Chondrocyte (in vitro differentiated cells): ENCODE results near the gene CDCA7. TPM values are rescaled to one million over a fixed set of nuclear protein-coding genes. Genes with fewer than 3 reads are reported as not detected.
"Not testable (repeated sequence)": the region's sequence is repeated elsewhere in the genome, so short reads cannot be mapped to it uniquely, and the experiment has no call there.

Source experiments
- DNase-seq: peaks from one replicate; pipeline ENCODE4 v3.0.0; 2021; ENCODE audit warnings: mixed read lengths, low spot score
- H3K27ac Mint-ChIP-seq: one replicate; pipeline ENCODE4 v1.8.0; 2021; ENCODE audit warnings: mild to moderate bottlenecking, moderate library complexity, mixed read lengths; ENCODE audit not compliant: unreplicated experiment
- H3K27me3 Mint-ChIP-seq: 2 replicates; pipeline ENCODE4 v1.8.0; 2021; ENCODE audit warnings: low read depth, mixed read lengths
- H3K36me3 Mint-ChIP-seq: 2 replicates; pipeline ENCODE4 v1.8.0; 2021; ENCODE audit warnings: low read depth, mixed read lengths
- H3K4me1 Mint-ChIP-seq: 2 replicates; pipeline ENCODE4 v1.8.0; 2021; ENCODE audit warnings: low read depth, mild to moderate bottlenecking, mixed read lengths
- H3K4me3 Mint-ChIP-seq: one replicate; pipeline ENCODE4 v1.8.0; 2021; ENCODE audit warnings: mild to moderate bottlenecking, moderate library complexity, mixed read lengths; ENCODE audit not compliant: unreplicated experiment
- H3K9me3 Mint-ChIP-seq: 2 replicates; pipeline ENCODE4 v1.8.0; 2021; ENCODE audit warnings: low read depth, mixed read lengths
- total RNA-seq: library from RNA; stranded (reverse); gene quantifications from 3 replicates; pipeline ENCODE4 v1.2.1, GENCODE V29; 2021
- TF ChIP-seq, protein P1 (sequence below): fragments of 200-600 bp; sonication (generic); IDR thresholded peaks from 2 replicates; pipeline ENCODE4 v1.5.0; 2021; ENCODE audit warnings: antibody characterized with exemption, mild to moderate bottlenecking, moderate library complexity

CDCA7 gene
- total RNA-seq, 1 donor from 2014 or later, result 5.4 TPM

DNA sequence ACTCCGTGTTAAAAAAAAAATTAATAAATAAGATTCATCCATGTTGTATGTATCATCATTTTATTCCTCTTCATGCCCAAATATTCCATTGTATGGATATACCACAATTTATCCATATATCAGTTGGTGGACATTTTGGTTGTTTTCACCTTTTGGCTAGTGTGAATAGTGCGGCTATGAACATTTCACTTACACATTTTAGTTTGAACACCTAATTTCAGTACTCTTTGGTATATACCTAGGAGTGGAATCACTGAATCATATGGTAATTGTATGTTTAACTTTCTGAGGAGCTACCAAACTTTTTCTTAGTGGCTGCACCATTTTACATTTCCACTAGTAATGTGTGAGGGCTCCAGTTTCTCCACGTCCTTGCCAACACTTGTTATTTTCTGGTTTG is 20.0 kb downstream of the CDCA7 start:
- Mint-ChIP-seq H3K36me3 (no peaks in the 10 kb centered on the region), H3K9me3 (no peaks in the 10 kb centered on the region), H3K4me1 (no peaks in the 10 kb centered on the region), H3K4me3 (no peak overlapping the region), H3K27ac (no peak overlapping the region), H3K27me3 (no peaks in the 10 kb centered on the region)
- DNase-seq, result no peak
- TF ChIP-seq, protein P1, sequence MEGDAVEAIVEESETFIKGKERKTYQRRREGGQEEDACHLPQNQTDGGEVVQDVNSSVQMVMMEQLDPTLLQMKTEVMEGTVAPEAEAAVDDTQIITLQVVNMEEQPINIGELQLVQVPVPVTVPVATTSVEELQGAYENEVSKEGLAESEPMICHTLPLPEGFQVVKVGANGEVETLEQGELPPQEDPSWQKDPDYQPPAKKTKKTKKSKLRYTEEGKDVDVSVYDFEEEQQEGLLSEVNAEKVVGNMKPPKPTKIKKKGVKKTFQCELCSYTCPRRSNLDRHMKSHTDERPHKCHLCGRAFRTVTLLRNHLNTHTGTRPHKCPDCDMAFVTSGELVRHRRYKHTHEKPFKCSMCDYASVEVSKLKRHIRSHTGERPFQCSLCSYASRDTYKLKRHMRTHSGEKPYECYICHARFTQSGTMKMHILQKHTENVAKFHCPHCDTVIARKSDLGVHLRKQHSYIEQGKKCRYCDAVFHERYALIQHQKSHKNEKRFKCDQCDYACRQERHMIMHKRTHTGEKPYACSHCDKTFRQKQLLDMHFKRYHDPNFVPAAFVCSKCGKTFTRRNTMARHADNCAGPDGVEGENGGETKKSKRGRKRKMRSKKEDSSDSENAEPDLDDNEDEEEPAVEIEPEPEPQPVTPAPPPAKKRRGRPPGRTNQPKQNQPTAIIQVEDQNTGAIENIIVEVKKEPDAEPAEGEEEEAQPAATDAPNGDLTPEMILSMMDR, result no peak

DNA sequence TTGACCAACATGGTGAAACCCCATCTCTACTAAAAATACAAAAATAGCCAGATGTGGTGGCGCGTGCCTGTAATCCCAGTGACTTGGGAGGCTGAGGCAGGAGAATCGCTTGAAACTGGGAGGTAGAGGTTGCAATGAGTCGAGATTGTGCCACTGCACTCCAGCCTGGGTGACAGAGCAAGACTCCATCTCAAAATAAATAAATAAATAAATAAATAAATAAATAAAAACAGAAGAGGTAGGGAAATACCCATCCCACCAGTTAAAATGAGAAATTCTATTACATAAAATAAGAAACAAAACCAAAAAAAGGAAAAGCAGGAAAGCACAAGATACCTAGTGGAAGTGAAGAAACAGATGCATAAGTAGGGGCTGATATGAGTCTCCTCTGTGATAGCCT is 30.9 kb downstream of the CDCA7 start:
- not testable (repeated sequence) for DNase-seq, H3K4me1 Mint-ChIP-seq, H3K9me3 Mint-ChIP-seq, H3K27ac Mint-ChIP-seq, H3K36me3 Mint-ChIP-seq, H3K4me3 Mint-ChIP-seq, H3K27me3 Mint-ChIP-seq

DNA sequence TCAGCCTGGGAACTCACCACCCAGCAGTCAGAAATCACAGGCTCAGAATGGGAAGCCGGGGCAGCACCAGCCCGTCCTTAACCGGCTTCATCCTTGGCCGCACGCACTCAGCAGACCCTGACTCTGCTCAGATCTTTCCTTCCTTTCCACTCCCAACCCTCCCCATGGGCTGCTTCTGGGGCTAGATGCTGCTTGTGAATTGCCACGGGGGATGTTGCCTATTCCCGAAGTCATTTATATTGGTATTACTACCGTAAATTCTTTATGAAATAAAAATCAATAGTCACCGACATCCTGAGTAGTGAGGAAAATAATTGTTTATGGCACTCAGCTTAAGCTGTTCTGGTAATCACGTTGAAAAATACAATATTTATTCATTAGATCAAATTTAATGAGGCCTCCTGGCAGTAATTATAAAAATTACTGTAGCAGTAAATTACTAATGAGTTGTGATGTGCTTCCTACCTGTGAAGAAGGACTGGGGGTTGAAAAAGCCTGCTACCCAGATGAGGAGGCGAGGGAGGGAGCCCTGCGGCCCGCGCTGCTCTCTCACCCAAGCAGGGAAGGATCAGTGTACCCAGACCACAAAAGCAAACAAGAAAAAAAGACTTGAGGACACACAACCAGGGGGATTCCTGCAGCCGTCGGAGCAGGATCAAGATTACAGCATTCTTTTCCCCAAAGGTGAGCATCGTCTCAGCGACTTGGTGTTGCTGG is 31.5 kb downstream of the CDCA7 start:
- Mint-ChIP-seq H3K4me3 (no peak overlapping the region), H3K27me3 (no peaks in the 10 kb centered on the region), H3K36me3 (no peaks in the 10 kb centered on the region), H3K27ac (no peak overlapping the region), H3K9me3 (peaks cover 3% of the 10 kb centered on the region), H3K4me1 (no peaks in the 10 kb centered on the region)
- TF ChIP-seq, protein P1, result no peak
- no peak for DNase-seq

DNA sequence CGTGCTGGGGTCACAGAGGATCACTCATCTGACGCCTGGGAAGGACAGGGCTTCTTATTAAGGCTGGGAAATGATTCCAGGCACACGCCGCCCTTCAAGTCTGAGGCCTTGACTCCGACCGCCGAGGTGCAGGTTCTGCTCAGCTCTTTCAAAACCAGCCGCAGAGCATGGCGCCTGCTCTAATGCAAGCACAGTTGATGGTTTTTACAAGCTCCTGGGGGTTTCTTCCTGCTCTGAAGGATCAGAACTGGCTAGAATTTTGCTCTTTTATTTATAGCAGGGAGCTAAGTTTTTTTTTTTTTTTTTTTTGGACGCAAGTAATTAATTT is 32.0 kb downstream of the CDCA7 start:
- Mint-ChIP-seq H3K27ac (no peak overlapping the region), H3K9me3 (peaks cover 3% of the 10 kb centered on the region), H3K36me3 (no peaks in the 10 kb centered on the region), H3K27me3 (no peaks in the 10 kb centered on the region), H3K4me1 (no peaks in the 10 kb centered on the region), H3K4me3 (no peak overlapping the region)
- no peak for DNase-seq
- TF ChIP-seq, protein P1, result no peak

DNA sequence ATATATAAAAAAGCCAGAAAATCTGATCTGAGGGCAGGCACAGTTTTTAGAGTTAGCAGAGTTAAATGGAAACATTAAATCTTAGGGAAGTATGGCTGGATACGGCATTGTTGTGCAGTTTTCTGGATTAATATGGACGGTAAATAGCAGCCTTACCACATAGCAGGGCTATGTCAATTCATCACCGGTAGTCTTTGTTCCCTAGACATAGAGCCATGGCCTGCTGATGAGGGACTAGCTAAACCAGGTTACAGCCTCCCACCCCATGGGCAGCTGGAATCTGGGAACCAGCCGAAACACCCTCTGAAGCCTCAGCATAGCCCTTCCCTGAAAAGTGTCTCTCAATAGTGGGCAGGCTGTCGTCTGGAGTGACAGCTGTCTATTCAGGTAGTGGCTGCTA is 32.4 kb downstream of the CDCA7 start:
- no peak for DNase-seq
- Mint-ChIP-seq H3K36me3 (no peaks in the 10 kb centered on the region), H3K27me3 (no peaks in the 10 kb centered on the region), H3K27ac (no peak overlapping the region), H3K9me3 (peaks cover 3% of the 10 kb centered on the region), H3K4me1 (no peaks in the 10 kb centered on the region), H3K4me3 (no peak overlapping the region)
- TF ChIP-seq, protein P1, result no peak

DNA sequence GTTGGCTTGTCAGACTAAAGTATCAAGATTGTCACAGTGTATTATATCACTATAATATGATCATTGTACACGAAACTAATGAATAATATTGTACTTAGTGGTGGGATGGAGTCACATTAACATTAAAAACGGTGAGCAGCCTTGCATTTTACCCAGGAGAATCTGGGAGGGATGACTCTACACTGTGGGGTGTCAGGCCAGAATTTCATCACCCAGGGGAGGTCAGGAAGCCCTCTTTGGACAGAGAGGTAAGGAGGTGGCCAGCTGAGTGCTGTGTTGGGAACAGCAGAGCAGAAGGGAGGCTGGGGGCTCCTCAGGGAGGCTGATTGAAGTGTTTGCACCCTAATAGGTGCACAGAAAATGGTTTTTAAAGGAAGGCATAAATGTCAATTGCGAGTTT is 33.0 kb downstream of the CDCA7 start:
- no peak for DNase-seq
- TF ChIP-seq, protein P1, result no peak
- Mint-ChIP-seq H3K4me3 (no peak overlapping the region), H3K9me3 (peaks cover 3% of the 10 kb centered on the region), H3K36me3 (no peaks in the 10 kb centered on the region), H3K27ac (no peak overlapping the region), H3K4me1 (no peaks in the 10 kb centered on the region), H3K27me3 (no peaks in the 10 kb centered on the region)
